B cell (primary cell): Measurements from ENCODE around the gene CATSPERZ. TPM values are rescaled to one million over a fixed set of nuclear protein-coding genes. Genes with fewer than 3 reads are reported as not detected.
A peak's percentile ranks its signal among the peaks of the same experiment; 100 is the strongest.

Source experiments
- ATAC-seq: fragments of 200-7000 bp; cut with Tn5 transposase; one replicate; pipeline ENCODE4 v1.10.0; 2021; ENCODE audit warnings: low read depth, mild to moderate bottlenecking, moderate number of reproducible peaks, moderate library complexity
- CTCF ChIA-PET: fragments of 350-600 bp; sonication (Branson Sonifier 250); formaldehyde crosslinking; loops from one replicate; lab custom pipeline; 2021; ENCODE audit warnings: antibody characterized with exemption, inconsistent platforms; lab: Charles Lee
- POLR2A ChIA-PET: fragments of 350-600 bp; sonication (Branson Sonifier 250); formaldehyde crosslinking; loops from one replicate; lab custom pipeline; 2021; ENCODE audit warnings: antibody characterized with exemption; lab: Charles Lee
- DNase-seq: peaks from one replicate; pipeline ENCODE4 v3.0.0; 2013
- H2AFZ ChIP-seq: 2 replicates; pipeline ENCODE4 v1.6.1; 2012; ENCODE audit warnings: mild to moderate bottlenecking, low read depth, low read length; ENCODE audit not compliant: insufficient read depth, poor library complexity, severe bottlenecking
- H3K27ac ChIP-seq, 2 donors: 1 replicate in 1 of 2; 2 replicates in 1 of 2; pipeline ENCODE4 v1.5.1; 2012 to 2013; ENCODE audit warnings: low read length in 2 of 2, mild to moderate bottlenecking in 2 of 2, moderate library complexity in 1 of 2
- H3K27me3 ChIP-seq, 4 experiments: fragments of 200-600 bp in 1 of 4; sonication (generic) in 1 of 4; replicated peaks in 1 of 4; 1 replicate in 2 of 4; 2 replicates in 2 of 4; pipeline versions ENCODE4 v1.6.1 to v1.7.0; 2013 to 2016; ENCODE audit warnings: low read length in 3 of 4, mild to moderate bottlenecking in 2 of 4, mixed read lengths in 1 of 4, moderate library complexity in 1 of 4; ENCODE audit not compliant: insufficient read depth in 4 of 4, control insufficient read depth in 3 of 4; ENCODE audit errors: control extremely low read depth in 1 of 4
- H3K36me3 ChIP-seq, 2 experiments: replicated peaks in 1 of 2; 1 replicate in 1 of 2; 2 replicates in 1 of 2; pipeline versions ENCODE4 v1.6.1 to v1.7.1; 2013; ENCODE audit warnings: low read length in 1 of 2; ENCODE audit not compliant: insufficient read depth in 2 of 2, control insufficient read depth in 1 of 2; ENCODE audit errors: control extremely low read depth in 1 of 2, extremely low read depth in 1 of 2
- H3K4me1 ChIP-seq, 2 donors: fragments of 200-600 bp in 1 of 2; sonication (generic) in 1 of 2; 1 replicate in 1 of 2; 2 replicates in 1 of 2; pipeline versions ENCODE4 v1.5.1 to v1.6.1; 2013 to 2017; ENCODE audit warnings: low read length in 2 of 2; ENCODE audit not compliant: control insufficient read depth in 2 of 2, insufficient read depth in 2 of 2
- H3K4me2 ChIP-seq: replicated peaks from 2 replicates; pipeline ENCODE3; 2012; ENCODE audit warnings: mild to moderate bottlenecking, low read depth, low read length; ENCODE audit not compliant: poor library complexity, severe bottlenecking
- H3K4me3 ChIP-seq, 5 experiments: fragments of 200-600 bp in 1 of 5; sonication (generic) in 1 of 5; 1 replicate in 3 of 5; 2 replicates in 2 of 5; pipeline versions ENCODE4 v1.5.1 to v1.7.0; 2011 to 2016; ENCODE audit warnings: low read length in 4 of 5, mild to moderate bottlenecking in 4 of 5, low read depth in 2 of 5, control low read depth in 1 of 5, moderate library complexity in 1 of 5; ENCODE audit not compliant: insufficient read depth in 1 of 5; ENCODE audit errors: control extremely low read depth in 1 of 5, extremely low read depth in 1 of 5
- H3K79me2 ChIP-seq: fragments of 200-600 bp; sonication (generic); one replicate; pipeline ENCODE4 v1.6.0; 2016; ENCODE audit warnings: low read length; ENCODE audit not compliant: control insufficient read depth, insufficient read depth
- H3K9ac ChIP-seq: fragments of 200-600 bp; sonication (generic); 2 replicates; pipeline ENCODE4 v1.6.1; 2017; ENCODE audit warnings: mild to moderate bottlenecking, low read length, moderate library complexity
- H3K9me3 ChIP-seq, 3 donors: one replicate each; pipeline versions ENCODE4 v1.6.1 to v1.7.1; 2013; ENCODE audit warnings: low read length in 2 of 3; ENCODE audit not compliant: control insufficient read depth in 2 of 3, insufficient read depth in 1 of 3; ENCODE audit errors: control extremely low read depth in 1 of 3
- H4K20me1 ChIP-seq: 2 replicates; pipeline ENCODE4 v1.6.0; 2012; ENCODE audit warnings: mild to moderate bottlenecking, low read length; ENCODE audit not compliant: insufficient read depth, control insufficient read depth, poor library complexity, severe bottlenecking
- H3K27ac Mint-ChIP-seq: one replicate; pipeline ENCODE4 v1.8.0; 2021; ENCODE audit warnings: mixed read lengths
- H3K27me3 Mint-ChIP-seq: one replicate; pipeline ENCODE4 v1.8.0; 2021; ENCODE audit warnings: mixed read lengths
- H3K4me1 Mint-ChIP-seq: one replicate; pipeline ENCODE4 v1.8.0; 2021; ENCODE audit warnings: mixed read lengths
- H3K4me3 Mint-ChIP-seq: one replicate; pipeline ENCODE4 v1.8.0; 2021; ENCODE audit warnings: mixed read lengths
- H3K9me3 Mint-ChIP-seq: one replicate; pipeline ENCODE4 v1.8.0; 2022; ENCODE audit warnings: mixed read lengths; ENCODE audit not compliant: insufficient read depth
- EZH2 ChIP-seq: IDR thresholded peaks from 2 replicates; pipeline ENCODE4 v1.6.1; 2012; ENCODE audit warnings: borderline replicate concordance, low read depth, mild to moderate bottlenecking, moderate library complexity, low read length; ENCODE audit not compliant: insufficient read depth, poor library complexity, severe bottlenecking
- WGBS: methylation state at CpG from one replicate; pipeline ENCODE4 v1.1.5; 2013; ENCODE audit warnings: missing lambda C conversion rate; ENCODE audit not compliant: insufficient coverage; 5-methylcytosine and 5-hydroxymethylcytosine counted together
- intact Hi-C: fragments of 100-400 bp; cut with micrococcal nuclease; formaldehyde crosslinking; loops from one replicate; pipeline ENCODE4 v1.10.0; 2022
- polyA minus RNA-seq: library from RNA; depleted of rRNA, polyadenylated mRNA; stranded (reverse); fragments of >200 nt; gene quantifications from 2 replicates; pipeline ENCODE4 v1.2.3, GENCODE V29; 2012
- polyA plus RNA-seq: library from polyadenylated mRNA; depleted of rRNA; stranded (reverse); fragments of >200 nt; gene quantifications from 2 replicates; pipeline ENCODE4 v1.2.3, GENCODE V29; 2012
- total RNA-seq, 2 donors: library from RNA; stranded (reverse); fragments of 120-200 nt in 1 of 2; gene quantifications; 1 replicate in 1 of 2; 2 replicates in 1 of 2; pipeline versions ENCODE4 v1.2.3 to v1.2.4, GENCODE V29; 2013 to 2022
- TF ChIP-seq, protein P1 (sequence below): fragments of 200-600 bp; IDR thresholded peaks from one replicate; pipeline ENCODE4 v1.8.0; 2022; ENCODE audit warnings: antibody characterized with exemption, mild to moderate bottlenecking

CATSPERZ gene, protein sequence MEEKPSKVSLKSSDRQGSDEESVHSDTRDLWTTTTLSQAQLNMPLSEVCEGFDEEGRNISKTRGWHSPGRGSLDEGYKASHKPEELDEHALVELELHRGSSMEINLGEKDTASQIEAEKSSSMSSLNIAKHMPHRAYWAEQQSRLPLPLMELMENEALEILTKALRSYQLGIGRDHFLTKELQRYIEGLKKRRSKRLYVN
- not detected in 2 replicates for total RNA-seq
- not detected for total RNA-seq (2013)
- 0.39 TPM in 1 of 2 replicates, not detected in the other for polyA plus RNA-seq
- not detected in 2 replicates for polyA minus RNA-seq

DNA sequence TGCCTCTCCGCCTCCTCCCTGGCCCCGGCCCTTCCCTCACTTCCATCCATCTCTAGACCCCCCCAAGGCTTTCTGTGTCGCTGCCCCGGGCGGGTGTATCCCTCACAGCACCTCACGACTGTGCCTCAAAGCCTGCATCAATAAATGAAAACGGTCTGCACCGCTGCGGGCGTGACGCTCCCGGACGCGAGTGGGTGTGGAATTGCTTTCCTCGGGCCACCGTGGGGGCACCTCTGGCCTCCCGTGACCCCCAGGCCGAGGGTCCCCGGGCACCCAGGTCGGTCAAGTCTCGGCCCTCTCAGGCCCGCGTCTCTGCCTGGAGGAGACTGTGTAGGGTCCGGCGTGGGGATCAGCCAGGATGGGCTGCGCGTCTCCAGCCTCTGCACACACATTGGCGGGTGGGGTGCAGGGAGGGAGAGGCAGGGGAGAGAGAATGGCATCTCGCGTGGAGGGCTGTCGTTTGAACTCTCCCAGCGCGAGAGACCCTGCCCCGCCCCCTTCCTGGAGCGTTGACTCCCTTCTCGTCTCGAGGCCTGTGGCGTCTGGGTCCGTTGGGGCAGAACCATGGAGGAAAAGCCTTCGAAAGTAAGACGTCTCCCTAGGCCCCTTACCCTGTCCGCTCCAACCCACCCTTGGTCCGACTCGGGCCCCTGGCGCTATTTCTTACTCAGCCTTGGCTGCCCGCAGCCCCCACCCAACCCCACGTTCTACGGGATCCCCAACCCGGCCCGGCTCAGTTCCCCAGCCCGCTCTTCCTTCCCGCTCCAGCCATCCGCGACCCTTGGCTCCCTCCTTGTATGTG lies at the start of gene CATSPERZ:
Gene CATSPERZ (plus strand): TSS at position 512 of the 802 bp plus-strand sequence. CDS start 53 bp downstream, at position 565.
- H3K27ac ChIP-seq: no peak within 1 kb of the TSS
- POLR2A ChIA-PET: interaction anchor here (0.8 kb wide), 1 partner anchor 14 kb away, joined by 5 read pairs; the partner anchor contains the start of gene GPR137
- intact Hi-C loops: loop anchor here (10.0 kb wide), 1 partner anchor 465 kb away; the partner anchor contains the start of gene MARK2

More for the DNA sequence above, at the start of gene CATSPERZ:
- 4% methylated on average over 48 of the region's 54 CpGs for WGBS
- H3K27ac Mint-ChIP-seq: peak within 1 kb of the TSS; percentile 50
- Histone ChIP-seq H3K9me3 (peaks cover 0 to 31% (median 0%) of the 10 kb centered on the region in 3 donors), H3K4me2 (peak within 1 kb of the TSS; percentile 85), H3K79me2 (no peaks in the 10 kb centered on the region), H3K9ac (peak within 1 kb of the TSS; percentile 54), H3K4me1 (peaks cover 40 to 43% of the 10 kb centered on the region in 2 donors), H3K4me3 (peak within 1 kb of the TSS; percentile 5 to 52 (median 30)), H3K27me3 (peaks cover 0 to 76% (median 50%) of the 10 kb centered on the region in 4 experiments), H2AFZ (peak within 1 kb of the TSS; percentile 33), H4K20me1 (peaks cover 16% of the 10 kb centered on the region), H3K36me3 (no peaks in the 10 kb centered on the region)
- peak within 1 kb of the TSS; percentile 87 for H3K4me3 Mint-ChIP-seq
- peaks cover 29% of the 10 kb centered on the region for H3K4me1 Mint-ChIP-seq
- no peaks in the 10 kb centered on the region for H3K9me3 Mint-ChIP-seq
- peaks cover 44% of the 10 kb centered on the region for H3K27me3 Mint-ChIP-seq
- TF ChIP-seq EZH2: peak; percentile 38
- TF ChIP-seq, protein P1, sequence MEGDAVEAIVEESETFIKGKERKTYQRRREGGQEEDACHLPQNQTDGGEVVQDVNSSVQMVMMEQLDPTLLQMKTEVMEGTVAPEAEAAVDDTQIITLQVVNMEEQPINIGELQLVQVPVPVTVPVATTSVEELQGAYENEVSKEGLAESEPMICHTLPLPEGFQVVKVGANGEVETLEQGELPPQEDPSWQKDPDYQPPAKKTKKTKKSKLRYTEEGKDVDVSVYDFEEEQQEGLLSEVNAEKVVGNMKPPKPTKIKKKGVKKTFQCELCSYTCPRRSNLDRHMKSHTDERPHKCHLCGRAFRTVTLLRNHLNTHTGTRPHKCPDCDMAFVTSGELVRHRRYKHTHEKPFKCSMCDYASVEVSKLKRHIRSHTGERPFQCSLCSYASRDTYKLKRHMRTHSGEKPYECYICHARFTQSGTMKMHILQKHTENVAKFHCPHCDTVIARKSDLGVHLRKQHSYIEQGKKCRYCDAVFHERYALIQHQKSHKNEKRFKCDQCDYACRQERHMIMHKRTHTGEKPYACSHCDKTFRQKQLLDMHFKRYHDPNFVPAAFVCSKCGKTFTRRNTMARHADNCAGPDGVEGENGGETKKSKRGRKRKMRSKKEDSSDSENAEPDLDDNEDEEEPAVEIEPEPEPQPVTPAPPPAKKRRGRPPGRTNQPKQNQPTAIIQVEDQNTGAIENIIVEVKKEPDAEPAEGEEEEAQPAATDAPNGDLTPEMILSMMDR: no peak
- CTCF ChIA-PET: interaction anchor here (0.7 to 5.8 kb wide), 25 partner anchors 10 to 463 kb away, joined by 3 to 243 read pairs (median 7); partner anchors contain the start of genes BAD, FERMT3, GPR137 and KCNK4
- ATAC-seq (no peak), DNase-seq (no peak)
